Activated T-cell treated with anti-CD3 and anti-CD28 coated beads, Interleukin-2, amount 50 U/mL, for 24 hours (primary cell): ENCODE data around the gene AMDHD2.

Source experiments
- DNase-seq: peaks from one replicate; pipeline ENCODE4 v3.0.0-alpha.2; 2020
- H3K27ac Mint-ChIP-seq: 2 replicates; pipeline ENCODE4 v1.8.0; 2020; ENCODE audit warnings: mild to moderate bottlenecking, mixed read lengths
- H3K27me3 Mint-ChIP-seq: 2 replicates; pipeline ENCODE4 v1.8.0; 2020; ENCODE audit warnings: mixed read lengths
- H3K36me3 Mint-ChIP-seq: 2 replicates; pipeline ENCODE4 v1.8.0; 2020; ENCODE audit warnings: low read depth, mixed read lengths
- H3K4me1 Mint-ChIP-seq: 2 replicates; pipeline ENCODE4 v1.8.0; 2020; ENCODE audit warnings: low read depth, mixed read lengths
- H3K4me3 Mint-ChIP-seq: 2 replicates; pipeline ENCODE4 v1.8.0; 2020; ENCODE audit warnings: mild to moderate bottlenecking, moderate library complexity, mixed read lengths
- H3K9me3 Mint-ChIP-seq: 2 replicates; pipeline ENCODE4 v1.8.0; 2020; ENCODE audit warnings: mixed read lengths

The AMDHD2 gene

GRCh38 chr16:2489581-2489980 is 30.6 kb upstream of the AMDHD2 start:
- H3K4me1 Mint-ChIP-seq: peaks cover 21% of the 10 kb centered on the region
- no peaks in the 10 kb centered on the region for H3K27me3 Mint-ChIP-seq
- DNase-seq: no peak
- no peak overlapping the region for H3K27ac Mint-ChIP-seq
- peaks cover 5% of the 10 kb centered on the region for H3K36me3 Mint-ChIP-seq
- no peaks in the 10 kb centered on the region for H3K9me3 Mint-ChIP-seq
- H3K4me3 Mint-ChIP-seq: no peak overlapping the region

- no peak overlapping the region for H3K4me3 Mint-ChIP-seq
- peaks cover 21% of the 10 kb centered on the region for H3K4me1 Mint-ChIP-seq
- H3K27ac Mint-ChIP-seq: no peak overlapping the region
- DNase-seq: no peak
- peaks cover 5% of the 10 kb centered on the region for H3K36me3 Mint-ChIP-seq
- H3K9me3 Mint-ChIP-seq: no peaks in the 10 kb centered on the region
- no peaks in the 10 kb centered on the region for H3K27me3 Mint-ChIP-seq
Observed at GRCh38 chr16:2490190-2491105, 29.7 kb upstream of the AMDHD2 start.

- no peaks in the 10 kb centered on the region for H3K27me3 Mint-ChIP-seq
- peaks cover 20% of the 10 kb centered on the region for H3K36me3 Mint-ChIP-seq
- no peak for DNase-seq
- no peak overlapping the region for H3K27ac Mint-ChIP-seq
- H3K4me1 Mint-ChIP-seq: peaks cover 8% of the 10 kb centered on the region
- no peaks in the 10 kb centered on the region for H3K9me3 Mint-ChIP-seq
- H3K4me3 Mint-ChIP-seq: no peak overlapping the region
Observed at GRCh38 chr16:2492292-2492691, 27.9 kb upstream of the AMDHD2 start.

GRCh38 chr16:2493605-2494004 is 26.6 kb upstream of the AMDHD2 start:
- Mint-ChIP-seq H3K27me3 (no peaks in the 10 kb centered on the region), H3K36me3 (peaks cover 33% of the 10 kb centered on the region), H3K4me3 (no peak overlapping the region), H3K9me3 (no peaks in the 10 kb centered on the region), H3K27ac (no peak overlapping the region), H3K4me1 (no peaks in the 10 kb centered on the region)
- DNase-seq: no peak

- Mint-ChIP-seq H3K9me3 (no peaks in the 10 kb centered on the region), H3K27ac (no peak overlapping the region)
- no peak for DNase-seq
Observed at GRCh38 chr16:2494616-2495015, 25.6 kb upstream of the AMDHD2 start.

GRCh38 chr16:2495041-2495440 is 25.1 kb upstream of the AMDHD2 start:
- Mint-ChIP-seq H3K27ac (no peak overlapping the region), H3K9me3 (no peaks in the 10 kb centered on the region), H3K4me3 (no peak overlapping the region), H3K36me3 (peaks cover 34% of the 10 kb centered on the region), H3K4me1 (no peaks in the 10 kb centered on the region), H3K27me3 (no peaks in the 10 kb centered on the region)
- no peak for DNase-seq

More at GRCh38 chr16:2494616-2495015, 25.6 kb upstream of the AMDHD2 start:
- Mint-ChIP-seq H3K27me3 (no peaks in the 10 kb centered on the region), H3K4me3 (no peak overlapping the region), H3K36me3 (peaks cover 34% of the 10 kb centered on the region), H3K4me1 (no peaks in the 10 kb centered on the region)

- H3K9me3 Mint-ChIP-seq: no peaks in the 10 kb centered on the region
- DNase-seq: no peak
- peaks cover 36% of the 10 kb centered on the region for H3K36me3 Mint-ChIP-seq
- no peaks in the 10 kb centered on the region for H3K4me1 Mint-ChIP-seq
- no peaks in the 10 kb centered on the region for H3K27me3 Mint-ChIP-seq
- H3K4me3 Mint-ChIP-seq: no peak overlapping the region
- H3K27ac Mint-ChIP-seq: peak overlapping the region; percentile 6
Observed at GRCh38 chr16:2496223-2497115, 23.7 kb upstream of the AMDHD2 start.

- no peaks in the 10 kb centered on the region for H3K4me1 Mint-ChIP-seq
- no peak for DNase-seq
- H3K9me3 Mint-ChIP-seq: no peaks in the 10 kb centered on the region
- no peaks in the 10 kb centered on the region for H3K27me3 Mint-ChIP-seq
- peaks cover 36% of the 10 kb centered on the region for H3K36me3 Mint-ChIP-seq
- no peak overlapping the region for H3K27ac Mint-ChIP-seq
- no peak overlapping the region for H3K4me3 Mint-ChIP-seq
Observed at GRCh38 chr16:2497116-2497630, 23.0 kb upstream of the AMDHD2 start.

GRCh38 chr16:2497695-2498484 is 22.3 kb upstream of the AMDHD2 start:
- H3K4me1 Mint-ChIP-seq: no peaks in the 10 kb centered on the region
- no peaks in the 10 kb centered on the region for H3K27me3 Mint-ChIP-seq
- no peak overlapping the region for H3K4me3 Mint-ChIP-seq
- H3K27ac Mint-ChIP-seq: no peak overlapping the region
- DNase-seq: no peak
- peaks cover 36% of the 10 kb centered on the region for H3K36me3 Mint-ChIP-seq
- no peaks in the 10 kb centered on the region for H3K9me3 Mint-ChIP-seq

- no peaks in the 10 kb centered on the region for H3K4me1 Mint-ChIP-seq
- no peak overlapping the region for H3K4me3 Mint-ChIP-seq
- H3K36me3 Mint-ChIP-seq: peaks cover 36% of the 10 kb centered on the region
- no peaks in the 10 kb centered on the region for H3K27me3 Mint-ChIP-seq
- DNase-seq: no peak
- H3K9me3 Mint-ChIP-seq: no peaks in the 10 kb centered on the region
- H3K27ac Mint-ChIP-seq: no peak overlapping the region
Observed at GRCh38 chr16:2498531-2499253, 21.5 kb upstream of the AMDHD2 start.

GRCh38 chr16:2499454-2499853 is 20.7 kb upstream of the AMDHD2 start:
- Mint-ChIP-seq H3K4me1 (no peaks in the 10 kb centered on the region), H3K27me3 (no peaks in the 10 kb centered on the region), H3K9me3 (no peaks in the 10 kb centered on the region), H3K36me3 (peaks cover 36% of the 10 kb centered on the region), H3K27ac (no peak overlapping the region), H3K4me3 (no peak overlapping the region)
- DNase-seq: no peak

- H3K4me3 Mint-ChIP-seq: no peak overlapping the region
Observed at GRCh38 chr16:2499890-2500429, 20.2 kb upstream of the AMDHD2 start.

GRCh38 chr16:2500430-2500917 is 19.7 kb upstream of the AMDHD2 start:
- Mint-ChIP-seq H3K9me3 (no peaks in the 10 kb centered on the region), H3K4me3 (no peak overlapping the region), H3K4me1 (no peaks in the 10 kb centered on the region), H3K27ac (no peak overlapping the region), H3K36me3 (peaks cover 36% of the 10 kb centered on the region), H3K27me3 (no peaks in the 10 kb centered on the region)
- no peak for DNase-seq

More at GRCh38 chr16:2499890-2500429, 20.2 kb upstream of the AMDHD2 start:
- H3K4me1 Mint-ChIP-seq: no peaks in the 10 kb centered on the region
- DNase-seq: no peak
- H3K27ac Mint-ChIP-seq: no peak overlapping the region
- no peaks in the 10 kb centered on the region for H3K27me3 Mint-ChIP-seq
- no peaks in the 10 kb centered on the region for H3K9me3 Mint-ChIP-seq
- peaks cover 36% of the 10 kb centered on the region for H3K36me3 Mint-ChIP-seq
